ENCODE measurements around the gene KRT20.

KRT20 gene

DNA sequence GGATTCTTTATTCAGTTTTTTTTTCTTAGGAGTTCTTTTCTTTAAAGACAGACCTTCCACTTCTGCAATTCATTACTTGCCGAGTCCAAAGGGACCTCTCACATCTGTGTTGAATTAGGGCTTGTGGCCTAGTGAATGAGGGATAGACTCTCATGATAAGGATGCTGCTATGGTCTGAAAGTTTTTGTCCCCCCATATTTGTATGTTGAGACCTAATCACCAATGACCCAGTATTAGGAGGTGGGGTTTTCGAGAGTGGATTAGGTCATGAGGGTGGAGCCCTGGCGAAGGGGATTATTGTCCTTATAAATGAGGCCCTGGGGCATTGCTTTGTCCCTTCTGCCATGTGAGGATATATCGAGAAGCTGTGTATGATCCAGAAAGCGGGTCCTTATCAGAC is 27.5 kb downstream of the KRT20 start:
- in situ Hi-C loops (cut with HindIII; ENCODE audit: low sequenced_read_pairs), result no loop called here

DNA sequence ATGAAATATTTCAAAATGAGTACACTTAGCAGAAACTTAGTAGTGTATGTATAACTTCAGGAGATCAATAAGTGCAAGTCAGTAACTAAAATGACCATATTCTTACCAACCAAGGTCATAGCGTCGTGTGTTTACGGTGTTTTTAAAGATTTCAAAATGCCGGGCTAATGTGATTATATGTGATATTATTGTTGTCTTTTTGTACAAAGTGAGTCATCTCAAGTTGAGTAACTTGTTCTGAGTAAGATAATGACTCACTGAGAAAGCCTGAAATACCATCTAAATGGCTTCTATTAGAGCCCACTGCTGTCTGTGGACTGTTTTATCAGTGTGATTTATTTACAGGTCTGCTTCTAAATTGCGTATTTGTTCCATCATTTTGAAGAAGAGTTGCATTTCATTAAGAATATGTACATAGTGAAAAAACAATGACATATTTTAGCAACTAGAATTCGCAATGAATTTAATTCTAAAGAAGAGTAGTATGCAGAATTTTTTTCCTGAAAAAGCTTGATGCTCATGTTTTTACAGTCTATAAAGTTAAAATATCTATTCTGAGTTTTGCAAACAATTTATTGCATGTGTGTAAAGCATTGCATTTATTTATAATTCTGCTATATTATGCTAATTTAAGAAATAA is 30.7 kb downstream of the KRT20 start:
- in situ Hi-C loops (cut with HindIII; ENCODE audit: low sequenced_read_pairs), result no loop called here

DNA sequence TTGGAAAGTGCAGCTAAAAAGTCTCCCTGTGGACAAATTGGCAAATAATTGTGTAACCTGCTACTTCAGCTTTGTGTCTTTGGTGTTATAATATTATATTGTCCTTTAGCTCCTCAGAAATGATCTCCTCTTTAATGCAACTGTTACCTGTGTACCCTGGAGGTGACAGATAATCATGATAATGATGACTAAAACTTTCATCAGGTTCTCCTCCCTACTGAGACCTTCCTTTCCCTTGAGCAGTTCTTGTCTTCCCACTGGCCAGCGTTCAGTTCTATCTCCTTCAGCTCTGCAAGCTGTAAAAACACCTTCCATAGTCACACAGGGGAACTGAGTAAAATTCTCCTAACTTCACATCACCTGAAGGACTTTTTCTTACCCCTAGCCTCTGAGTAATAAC is 32.7 kb downstream of the KRT20 start:
- in situ Hi-C loops (cut with HindIII; ENCODE audit: low sequenced_read_pairs), result no loop called here

DNA sequence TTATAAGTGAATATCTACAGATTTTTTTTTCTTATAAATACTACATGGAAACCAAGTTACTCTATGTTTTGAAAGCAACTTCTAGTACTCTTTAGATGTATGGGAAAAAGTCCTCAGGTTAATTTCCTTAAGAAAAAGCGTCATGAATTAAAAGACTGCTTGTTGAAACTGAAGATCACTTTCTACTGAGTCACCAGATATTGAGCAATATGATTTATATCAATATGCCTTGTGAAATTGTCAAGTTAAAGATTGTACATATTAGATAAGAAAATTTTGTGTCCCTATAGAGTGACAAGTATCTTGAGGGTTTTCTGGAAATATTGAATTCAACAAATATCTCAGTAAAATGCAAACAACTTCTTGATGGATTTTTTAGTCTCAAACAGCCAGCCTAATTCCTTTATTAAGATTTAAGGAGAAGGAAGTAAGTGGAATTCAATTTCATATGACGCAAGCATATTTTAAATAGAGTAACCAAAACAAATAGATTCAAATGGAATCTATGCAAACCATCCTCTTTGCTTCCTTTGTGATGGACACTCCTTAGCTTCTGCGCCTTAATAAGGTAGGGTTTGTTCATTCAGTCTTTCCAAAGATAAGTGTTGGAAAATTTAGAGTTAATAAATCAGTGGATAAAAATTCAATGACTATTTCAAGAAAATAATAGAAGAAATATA is 34.6 kb downstream of the KRT20 start:
- in situ Hi-C loops (cut with HindIII; ENCODE audit: low sequenced_read_pairs), result no loop called here

DNA sequence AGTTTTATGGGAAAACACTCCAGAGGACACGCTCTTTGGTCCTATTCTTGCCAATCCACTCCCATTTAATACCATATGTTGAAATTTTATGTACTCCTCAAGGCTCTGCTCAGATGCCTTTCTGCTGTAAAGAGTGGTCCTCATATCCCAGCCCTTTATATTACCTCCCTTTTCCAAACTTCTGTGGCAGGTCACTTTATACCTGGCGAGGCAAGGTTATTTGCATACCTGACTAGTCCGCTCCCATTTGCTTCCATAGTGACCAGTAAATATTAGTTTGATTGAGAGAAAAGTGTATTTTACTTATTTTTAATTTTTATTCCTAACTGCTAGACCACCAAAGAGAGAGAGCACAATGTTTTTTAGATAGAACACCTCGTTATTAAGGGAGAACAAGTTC is 35.3 kb downstream of the KRT20 start:
- in situ Hi-C loops (cut with HindIII; ENCODE audit: low sequenced_read_pairs), result no loop called here

DNA sequence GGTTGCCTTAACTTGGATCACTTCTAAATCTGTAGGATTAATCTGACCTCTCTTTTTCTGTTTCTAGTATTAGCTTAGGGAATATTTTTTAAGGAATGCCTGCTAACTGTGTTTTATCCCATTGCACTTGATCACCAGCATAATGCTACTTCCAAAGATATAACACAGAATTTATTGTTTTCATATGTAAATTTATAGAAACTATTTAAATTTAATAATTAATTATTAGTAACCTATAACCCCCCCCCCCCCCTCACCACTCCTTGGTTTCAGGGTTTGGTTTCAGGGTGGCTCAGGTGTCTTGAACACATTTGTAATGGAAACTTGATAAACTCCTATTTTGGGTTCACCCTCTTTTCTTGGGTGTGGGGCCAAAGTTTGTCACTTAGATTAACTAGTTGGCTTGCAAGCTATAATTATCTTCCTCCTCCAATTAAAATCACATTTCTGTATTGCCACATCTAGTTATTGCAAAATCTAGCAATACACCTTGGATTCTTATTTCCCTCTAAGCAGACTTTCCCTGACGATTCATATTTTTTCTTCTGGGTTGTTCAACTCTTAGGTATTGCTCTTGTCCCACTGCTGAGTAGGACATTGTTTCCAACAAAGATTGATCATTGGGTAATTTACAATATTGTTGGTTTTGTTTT is 36.3 kb downstream of the KRT20 start:
- in situ Hi-C loops (cut with HindIII; ENCODE audit: low sequenced_read_pairs), result no loop called here

DNA sequence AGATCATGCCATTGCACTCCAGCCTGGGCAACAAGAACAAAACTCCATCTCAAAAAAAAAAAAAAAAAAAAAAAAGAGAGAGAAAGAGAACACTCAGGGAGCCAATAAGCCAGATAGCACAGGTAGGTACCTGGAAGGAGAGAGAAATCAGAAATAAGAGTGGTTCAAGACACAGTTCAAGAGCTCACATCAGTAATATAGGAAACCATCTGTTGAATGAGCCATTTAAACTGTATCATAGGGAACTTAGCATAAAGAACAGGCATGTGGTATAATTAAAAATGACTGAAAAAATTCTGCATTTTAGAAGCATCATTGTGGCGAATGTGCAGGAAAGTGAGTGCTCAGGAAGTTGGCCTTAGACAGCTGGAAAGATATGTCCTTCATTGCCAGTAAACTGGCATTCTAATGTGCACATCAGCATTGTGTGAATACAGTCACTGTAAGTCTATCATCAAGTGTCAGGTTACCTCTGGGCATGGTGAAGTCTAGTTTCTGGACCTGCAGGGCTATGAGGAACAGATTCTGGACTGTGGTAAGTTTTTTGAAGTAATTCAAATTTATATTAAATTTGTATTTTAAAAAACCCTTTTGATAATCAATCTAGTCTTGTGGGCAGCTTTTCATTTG is 38.4 kb downstream of the KRT20 start:
- in situ Hi-C loops (cut with HindIII; ENCODE audit: low sequenced_read_pairs), result no loop called here

DNA sequence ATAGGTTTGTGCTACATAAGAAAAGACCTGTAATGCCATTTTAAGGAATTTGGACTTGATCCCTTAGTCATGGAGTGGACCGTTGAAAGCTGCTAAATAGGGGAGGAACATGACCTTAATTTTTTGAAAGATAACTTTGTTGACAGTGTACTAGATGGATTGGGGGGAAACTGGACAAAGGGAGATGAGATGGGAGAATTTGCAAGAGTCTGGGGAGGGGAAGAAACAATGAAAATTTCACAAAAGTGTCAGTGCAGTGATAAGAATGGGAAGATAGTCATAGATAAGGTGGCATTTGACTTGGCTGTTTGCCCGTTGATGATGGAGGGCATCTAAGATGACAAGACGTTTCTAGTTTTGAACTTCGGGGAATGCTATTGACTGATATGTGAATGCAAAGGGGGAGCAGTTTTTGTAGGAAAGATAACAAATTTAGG is 40.4 kb downstream of the KRT20 start:
- in situ Hi-C loops (cut with HindIII; ENCODE audit: low sequenced_read_pairs), result no loop called here

DNA sequence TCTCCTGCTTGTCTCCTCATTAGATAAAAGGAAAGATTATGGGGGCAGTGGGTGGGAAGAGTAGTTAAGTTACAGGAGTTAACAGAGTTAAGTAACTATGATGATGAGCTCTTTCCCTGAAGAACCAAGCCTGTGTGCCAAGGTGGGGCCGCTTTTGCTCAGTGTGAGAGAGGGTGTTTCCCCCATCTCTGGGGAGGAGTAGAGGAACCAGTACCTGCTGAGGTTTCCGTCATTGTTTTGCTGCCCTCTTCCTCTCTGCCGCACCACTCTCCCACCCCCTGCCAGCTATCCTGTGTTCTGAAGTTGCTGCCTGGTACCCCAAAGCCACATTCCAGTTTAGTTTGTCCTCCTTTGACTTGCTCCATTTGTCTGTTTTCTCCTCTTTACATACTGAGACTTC is 41.8 kb downstream of the KRT20 start:
- in situ Hi-C loops (cut with HindIII; ENCODE audit: low sequenced_read_pairs), result no loop called here

DNA sequence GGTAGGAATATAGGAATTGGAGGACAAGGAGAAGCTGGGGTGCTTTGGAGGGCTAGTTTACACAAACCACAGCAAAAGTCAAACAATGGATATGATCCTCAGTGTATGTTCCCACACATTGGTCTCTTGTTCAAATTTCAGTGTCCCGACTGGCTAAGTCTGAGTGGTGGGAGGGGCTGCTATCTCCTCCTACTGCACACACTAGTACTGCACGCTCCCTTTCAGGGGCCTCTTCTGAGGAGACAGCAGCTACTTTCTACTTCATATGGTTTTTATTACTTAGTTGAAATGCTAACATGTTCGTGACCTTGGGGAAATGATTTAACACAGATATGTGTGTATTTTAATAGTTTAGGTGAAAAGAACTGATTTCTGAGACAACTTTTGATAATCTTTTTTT is 43.8 kb downstream of the KRT20 start:
- in situ Hi-C loops (cut with HindIII; ENCODE audit: low sequenced_read_pairs), result no loop called here

DNA sequence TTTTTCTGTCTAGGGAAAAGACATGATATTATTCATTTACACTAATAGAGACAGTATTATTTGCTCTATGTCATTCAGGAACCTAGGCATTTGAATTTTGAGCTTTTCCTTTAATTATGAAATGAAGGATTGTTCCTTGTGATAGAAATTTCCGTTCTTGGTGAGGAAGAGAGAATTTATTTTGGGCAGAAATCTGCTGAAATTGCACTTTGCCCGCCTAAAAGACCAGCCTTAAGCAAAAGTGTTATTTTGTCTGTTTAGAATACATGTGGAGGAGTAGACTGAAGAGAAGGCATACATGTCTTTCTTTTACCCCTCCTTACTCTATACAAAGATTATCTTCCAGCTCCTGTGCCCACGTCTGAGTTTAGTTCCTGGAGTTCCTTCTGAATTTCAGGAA is 45.8 kb downstream of the KRT20 start:
- in situ Hi-C loops (cut with HindIII; ENCODE audit: low sequenced_read_pairs), result no loop called here

DNA sequence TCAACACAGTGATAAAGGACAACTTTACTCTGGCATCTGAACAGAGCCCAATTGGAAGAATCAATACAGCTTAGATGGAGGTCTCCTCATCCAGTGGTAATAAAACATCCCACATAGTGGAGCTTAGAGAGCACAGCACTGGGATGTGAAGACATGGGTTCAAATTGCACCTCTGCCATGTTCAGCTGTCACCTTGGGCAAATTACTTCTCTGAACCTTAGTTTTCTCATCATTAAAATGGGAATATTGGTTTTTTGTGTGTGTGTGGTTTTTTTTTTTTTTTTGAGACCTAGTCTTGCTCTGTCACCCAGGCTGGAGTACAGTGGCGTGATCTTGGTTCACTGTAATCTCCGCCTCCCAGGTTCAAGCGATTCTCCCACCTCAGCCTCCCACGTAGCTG is 49.0 kb downstream of the KRT20 start:
- in situ Hi-C loops (cut with HindIII; ENCODE audit: low sequenced_read_pairs), result no loop called here

DNA sequence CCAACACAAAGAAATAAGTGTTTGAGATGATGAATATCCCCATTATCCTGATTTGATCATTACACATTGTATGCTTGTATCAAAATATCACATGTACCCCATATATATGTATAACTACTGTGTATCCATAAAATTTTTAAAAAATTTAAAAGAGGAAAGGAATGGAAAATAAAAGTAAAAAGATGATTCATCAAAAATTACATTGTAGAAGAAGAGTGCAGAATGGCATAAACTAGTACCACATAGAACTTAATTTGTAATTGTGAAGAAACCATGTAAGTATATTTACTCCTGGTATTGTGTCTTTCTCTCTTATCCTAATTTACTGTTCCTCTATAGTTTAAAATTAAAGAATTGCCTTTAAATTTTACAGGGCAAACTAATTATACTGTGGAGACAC is 51.2 kb downstream of the KRT20 start:
- in situ Hi-C loops (cut with HindIII; ENCODE audit: low sequenced_read_pairs), result no loop called here

DNA sequence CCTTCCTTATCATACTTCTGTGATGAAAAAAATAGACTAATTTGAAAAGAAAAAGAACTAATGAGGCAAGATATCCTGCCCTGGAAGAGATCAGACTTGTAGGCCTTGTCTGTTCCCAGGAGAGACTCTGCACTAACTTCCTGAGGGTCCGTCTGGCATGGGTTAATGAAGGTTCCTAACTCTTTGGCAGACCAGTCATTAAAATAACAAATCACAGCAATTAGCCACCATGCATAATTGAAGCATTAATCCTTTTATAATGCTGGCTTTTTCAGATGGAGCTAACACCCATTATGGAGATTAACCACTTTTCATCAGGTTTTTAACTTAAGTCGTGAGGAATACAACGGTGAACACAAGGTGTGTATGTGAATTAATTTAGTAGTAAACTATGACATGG is 52.2 kb downstream of the KRT20 start:
- in situ Hi-C loops (cut with HindIII; ENCODE audit: low sequenced_read_pairs), result no loop called here

DNA sequence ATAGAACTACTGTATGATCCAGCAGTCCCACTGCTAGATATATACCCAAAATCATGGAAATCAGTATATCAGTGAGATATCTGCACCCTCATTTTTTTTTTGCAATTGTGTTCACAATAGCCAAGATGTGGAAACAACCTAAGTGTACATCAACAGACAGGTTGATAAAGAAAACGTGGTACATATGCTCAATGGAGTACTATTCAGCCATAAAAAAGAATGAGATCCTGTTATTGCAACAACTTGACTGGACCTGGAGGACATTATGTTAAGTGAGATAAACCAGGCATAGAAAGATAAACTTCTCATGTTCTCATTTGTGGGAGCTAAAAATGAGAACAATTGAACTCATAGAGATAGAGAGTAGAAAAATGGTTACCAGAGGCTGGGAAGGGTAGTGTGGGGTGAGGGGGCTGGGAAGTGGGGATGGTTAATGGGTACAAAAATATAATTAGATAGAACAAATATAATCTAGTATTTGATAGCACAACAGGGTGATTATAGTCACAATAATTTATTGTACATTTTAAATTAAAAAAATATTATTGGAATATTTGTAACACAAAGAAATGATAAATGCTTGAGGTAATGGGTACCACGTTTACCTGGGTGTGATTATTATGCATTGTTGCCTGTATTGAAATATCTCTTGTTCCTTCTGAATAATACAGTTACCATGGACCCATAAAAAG is 54.8 kb downstream of the KRT20 start:
- in situ Hi-C loops (cut with HindIII; ENCODE audit: low sequenced_read_pairs), result no loop called here

DNA sequence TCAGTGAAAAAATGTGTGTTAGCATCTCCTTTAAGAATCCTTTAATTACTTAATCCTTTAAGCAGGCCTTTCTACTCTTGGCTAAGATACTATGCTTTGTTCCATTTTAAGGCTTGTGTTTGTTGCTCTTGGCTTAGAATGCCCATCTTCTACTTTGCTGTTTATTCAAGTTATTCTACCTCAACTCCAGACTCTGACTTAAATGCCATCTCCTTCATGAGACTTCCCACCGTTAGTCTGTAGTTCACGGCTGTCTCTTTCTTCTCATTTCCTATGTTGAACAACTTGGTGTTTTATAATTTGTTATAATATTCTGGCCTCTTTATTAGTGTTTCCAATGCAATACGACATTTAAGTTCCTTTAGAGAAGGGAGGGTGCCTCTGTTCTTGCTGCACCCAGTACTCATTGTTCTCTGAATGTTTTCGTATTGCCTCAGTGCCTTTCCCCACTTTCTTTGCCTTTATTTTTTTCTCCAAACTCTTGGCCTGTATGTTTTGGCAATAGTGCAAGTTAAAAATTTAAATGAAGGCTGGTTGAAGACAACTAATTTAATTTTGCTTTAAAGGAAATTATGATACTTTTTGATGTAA is 56.5 kb downstream of the KRT20 start:
- in situ Hi-C loops (cut with HindIII; ENCODE audit: low sequenced_read_pairs), result no loop called here

DNA sequence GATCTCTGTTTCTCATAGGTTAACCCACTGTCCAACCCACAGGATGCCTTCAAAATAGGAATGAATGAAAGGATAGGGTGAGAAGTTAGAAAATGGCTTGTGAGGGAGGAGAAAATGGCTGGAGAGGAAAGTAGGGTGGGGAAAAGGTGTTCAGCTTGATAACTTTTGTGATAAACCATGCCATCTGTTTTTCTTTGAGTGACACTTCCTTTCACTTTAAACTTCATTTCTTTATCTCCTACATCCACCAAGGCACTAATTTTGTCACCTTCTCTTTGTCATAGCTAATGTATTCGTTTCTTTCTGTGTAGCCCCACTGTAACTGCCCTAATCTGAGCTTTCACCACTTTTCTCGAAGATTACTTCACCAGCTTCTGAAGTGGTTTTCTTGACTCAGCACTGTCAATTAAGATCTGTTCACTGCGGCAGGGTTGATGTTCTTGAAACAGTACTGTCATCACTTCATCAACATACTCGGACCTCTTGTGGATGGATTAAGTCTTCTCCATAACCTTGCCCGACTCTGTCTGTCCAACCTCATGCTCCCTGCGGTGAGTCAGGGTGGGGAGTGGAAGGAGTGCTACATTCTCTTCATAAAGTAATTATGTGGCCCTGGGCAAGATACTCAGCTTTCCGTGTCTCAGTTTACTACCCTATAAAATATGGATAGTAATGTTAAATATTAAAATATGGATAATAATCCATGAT is 57.1 kb downstream of the KRT20 start:
- in situ Hi-C loops (cut with HindIII; ENCODE audit: low sequenced_read_pairs), result no loop called here
